ENCODE measurements around the gene XIAP. TPM values are rescaled to one million over a fixed set of nuclear protein-coding genes. Genes with fewer than 3 reads are reported as not detected.

The XIAP gene
- total RNA-seq, 5 donors from 2014 or later (not counting 1 experiment from before 2014, with no cell fraction given) = 40.4 to 59.6 (median 46.1) TPM

GRCh38 chrX:123905332-123905731 lies 45.5 kb downstream of the XIAP start:
- no peak overlapping the region for H3K27ac ChIP-seq (ENCODE audit: low read length)

GRCh38 chrX:123906557-123907316 lies 46.9 kb downstream of the XIAP start:
- CTCF ChIA-PET = no interaction called here
- H3K27me3 ChIP-seq (replicated peaks in 1 of 2; ENCODE audit: control insufficient read depth in 2 of 2, extremely low read depth in 1 of 2, insufficient read depth in 2 of 2, low read length in 1 of 2) = no peaks in the 10 kb centered on the region
- DNase-seq (no peak), ATAC-seq (replicated peaks in 1 of 4) (no peak)
- peaks cover 0 to 6% of the 10 kb centered on the region in 2 experiments for H3K4me1 ChIP-seq (ENCODE audit: control insufficient read depth in 1 of 2, extremely low read depth in 1 of 2, insufficient read depth in 2 of 2, low read length in 2 of 2)
- Mint-ChIP-seq H3K4me3 (no peak overlapping the region), H3K36me3 (peaks cover 23% of the 10 kb centered on the region), H3K27me3 (peaks cover 0 to 8% of the 10 kb centered on the region in 2 donors), H3K4me1 (peaks cover 8 to 20% (median 18%) of the 10 kb centered on the region in 3 donors), H3K9me3 (no peaks in the 10 kb centered on the region), H3K27ac (peak overlapping the region; percentile 23 to 68)
- H3K4me3 ChIP-seq (ENCODE audit: control insufficient read depth in 1 of 2, extremely low read depth in 1 of 2, low read length in 1 of 2) = no peak overlapping the region
- POLR2A ChIA-PET = interaction anchor here in 1 of 2 donors (0.6 kb wide), 1 partner anchor 37 kb away, joined by 7 read pairs; no protein-coding TSS in a partner anchor
- H3K27ac ChIP-seq (ENCODE audit: low read length) = no peak overlapping the region
- peaks cover 0 to 23% of the 10 kb centered on the region in 2 donors for H3K36me3 ChIP-seq (ENCODE audit: control insufficient read depth in 2 of 2, extremely low read depth in 1 of 2, insufficient read depth in 1 of 2, low read length in 1 of 2)
- 100% methylated on average over 1 of the region's 8 CpGs for WGBS (ENCODE audit: insufficient coverage)
- no peaks in the 10 kb centered on the region for H3K9me3 ChIP-seq

More at GRCh38 chrX:123905332-123905731, 45.5 kb downstream of the XIAP start:
- no CpG with 5 or more reads among the region's 2 CpGs for WGBS (ENCODE audit: insufficient coverage)
- Mint-ChIP-seq H3K4me3 (no peak overlapping the region), H3K36me3 (peaks cover 23% of the 10 kb centered on the region), H3K27ac (peak overlapping the region; percentile 28 to 66), H3K27me3 (peaks cover 0 to 8% of the 10 kb centered on the region in 2 donors), H3K4me1 (peaks cover 8 to 20% (median 18%) of the 10 kb centered on the region in 3 donors), H3K9me3 (no peaks in the 10 kb centered on the region)
- CTCF ChIA-PET = no interaction called here
- POLR2A ChIA-PET = no interaction called here
- peaks cover 0 to 32% of the 10 kb centered on the region in 2 donors for H3K36me3 ChIP-seq (ENCODE audit: control insufficient read depth in 2 of 2, extremely low read depth in 1 of 2, insufficient read depth in 1 of 2, low read length in 1 of 2)
- H3K27me3 ChIP-seq (replicated peaks in 1 of 2; ENCODE audit: control insufficient read depth in 2 of 2, extremely low read depth in 1 of 2, insufficient read depth in 2 of 2, low read length in 1 of 2) = no peaks in the 10 kb centered on the region
- DNase-seq (no peak), ATAC-seq (replicated peaks in 1 of 4) (no peak)
- H3K9me3 ChIP-seq = no peaks in the 10 kb centered on the region
- no peak overlapping the region for H3K4me3 ChIP-seq (ENCODE audit: control insufficient read depth in 1 of 2, extremely low read depth in 1 of 2, low read length in 1 of 2)
- H3K4me1 ChIP-seq (ENCODE audit: control insufficient read depth in 1 of 2, extremely low read depth in 1 of 2, insufficient read depth in 2 of 2, low read length in 2 of 2) = peaks cover 0 to 6% of the 10 kb centered on the region in 2 experiments

GRCh38 chrX:123909523-123909922 lies 49.7 kb downstream of the XIAP start:
- Histone ChIP-seq H3K27ac (ENCODE audit: low read length) (no peak overlapping the region), H3K36me3 (ENCODE audit: control insufficient read depth in 2 of 2, extremely low read depth in 1 of 2, insufficient read depth in 1 of 2, low read length in 1 of 2) (peaks cover 0 to 10% of the 10 kb centered on the region in 2 donors), H3K4me1 (ENCODE audit: control insufficient read depth in 1 of 2, extremely low read depth in 1 of 2, insufficient read depth in 2 of 2, low read length in 2 of 2) (peaks cover 0 to 6% of the 10 kb centered on the region in 2 experiments), H3K4me3 (ENCODE audit: control insufficient read depth in 1 of 2, extremely low read depth in 1 of 2, low read length in 1 of 2) (no peak overlapping the region), H3K9me3 (no peaks in the 10 kb centered on the region), H3K27me3 (replicated peaks in 1 of 2; ENCODE audit: control insufficient read depth in 2 of 2, extremely low read depth in 1 of 2, insufficient read depth in 2 of 2, low read length in 1 of 2) (no peaks in the 10 kb centered on the region)
- ChIA-PET POLR2A (no interaction called here), CTCF (no interaction called here)
- H3K9me3 Mint-ChIP-seq = no peaks in the 10 kb centered on the region
- no peak for ATAC-seq (replicated peaks in 1 of 4)
- H3K4me3 Mint-ChIP-seq = no peak overlapping the region
- no peak overlapping the region for H3K27ac Mint-ChIP-seq
- peaks cover 8 to 18% (median 16%) of the 10 kb centered on the region in 3 donors for H3K4me1 Mint-ChIP-seq
- H3K36me3 Mint-ChIP-seq = peaks cover 13% of the 10 kb centered on the region
- no CpG with 5 or more reads among the region's 4 CpGs for WGBS (ENCODE audit: insufficient coverage)
- peaks cover 0 to 5% of the 10 kb centered on the region in 2 donors for H3K27me3 Mint-ChIP-seq
- no peak for DNase-seq

GRCh38 chrX:123917069-123917468 lies 57.2 kb downstream of the XIAP start:
- no peaks in the 10 kb centered on the region for H3K27me3 ChIP-seq (replicated peaks in 1 of 2; ENCODE audit: control insufficient read depth in 2 of 2, extremely low read depth in 1 of 2, insufficient read depth in 2 of 2, low read length in 1 of 2)
- H3K36me3 ChIP-seq (ENCODE audit: control insufficient read depth in 2 of 2, extremely low read depth in 1 of 2, insufficient read depth in 1 of 2, low read length in 1 of 2) = no peaks in the 10 kb centered on the region
- ATAC-seq (replicated peaks in 1 of 4) (no peak), DNase-seq (no peak)
- no peak overlapping the region for H3K27ac Mint-ChIP-seq
- H3K27me3 Mint-ChIP-seq = no peaks in the 10 kb centered on the region
- H3K4me1 Mint-ChIP-seq = no peaks in the 10 kb centered on the region
- no peaks in the 10 kb centered on the region for H3K36me3 Mint-ChIP-seq
- no peak overlapping the region for H3K27ac ChIP-seq (ENCODE audit: low read length)
- CTCF ChIA-PET = no interaction called here
- no peaks in the 10 kb centered on the region for H3K9me3 ChIP-seq
- no peak overlapping the region for H3K4me3 ChIP-seq (ENCODE audit: control insufficient read depth in 1 of 2, extremely low read depth in 1 of 2, low read length in 1 of 2)
- no peak overlapping the region for H3K4me3 Mint-ChIP-seq
- no peaks in the 10 kb centered on the region for H3K4me1 ChIP-seq (ENCODE audit: control insufficient read depth in 1 of 2, extremely low read depth in 1 of 2, insufficient read depth in 2 of 2, low read length in 2 of 2)
- POLR2A ChIA-PET = no interaction called here
- H3K9me3 Mint-ChIP-seq = no peaks in the 10 kb centered on the region

- H3K4me3 ChIP-seq (ENCODE audit: control insufficient read depth in 1 of 2, extremely low read depth in 1 of 2, low read length in 1 of 2) = no peak overlapping the region
- Mint-ChIP-seq H3K27me3 (no peaks in the 10 kb centered on the region), H3K4me1 (no peaks in the 10 kb centered on the region), H3K4me3 (no peak overlapping the region), H3K9me3 (no peaks in the 10 kb centered on the region), H3K36me3 (no peaks in the 10 kb centered on the region), H3K27ac (no peak overlapping the region)
- H3K4me1 ChIP-seq (ENCODE audit: control insufficient read depth in 1 of 2, extremely low read depth in 1 of 2, insufficient read depth in 2 of 2, low read length in 2 of 2) = no peaks in the 10 kb centered on the region
- DNase-seq (no peak), ATAC-seq (replicated peaks in 1 of 4) (no peak)
- no peaks in the 10 kb centered on the region for H3K27me3 ChIP-seq (replicated peaks in 1 of 2; ENCODE audit: control insufficient read depth in 2 of 2, extremely low read depth in 1 of 2, insufficient read depth in 2 of 2, low read length in 1 of 2)
- H3K36me3 ChIP-seq (ENCODE audit: control insufficient read depth in 2 of 2, extremely low read depth in 1 of 2, insufficient read depth in 1 of 2, low read length in 1 of 2) = no peaks in the 10 kb centered on the region
- no peaks in the 10 kb centered on the region for H3K9me3 ChIP-seq
- ChIA-PET CTCF (interaction anchor here in 1 of 2 donors (0.7 kb wide), 1 partner anchor 48 kb away, joined by 3 read pairs; no protein-coding TSS in a partner anchor), POLR2A (no interaction called here)
- H3K27ac ChIP-seq (ENCODE audit: low read length) = no peak overlapping the region
- no CpG with 5 or more reads among the region's 4 CpGs for WGBS (ENCODE audit: insufficient coverage)
These were observed 58.4 kb downstream of the XIAP start for GRCh38 chrX:123918106-123918721.

- ChIA-PET POLR2A (interaction anchor here in 1 of 2 donors (0.6 kb wide), 1 partner anchor 97 kb away, joined by 3 read pairs; no protein-coding TSS in a partner anchor), CTCF (no interaction called here)
- Mint-ChIP-seq H3K27me3 (no peaks in the 10 kb centered on the region), H3K4me3 (no peak overlapping the region), H3K27ac (no peak overlapping the region), H3K4me1 (no peaks in the 10 kb centered on the region), H3K36me3 (no peaks in the 10 kb centered on the region), H3K9me3 (no peaks in the 10 kb centered on the region)
- Histone ChIP-seq H3K9me3 (no peaks in the 10 kb centered on the region), H3K4me3 (ENCODE audit: control insufficient read depth in 1 of 2, extremely low read depth in 1 of 2, low read length in 1 of 2) (no peak overlapping the region), H3K36me3 (ENCODE audit: control insufficient read depth in 2 of 2, extremely low read depth in 1 of 2, insufficient read depth in 1 of 2, low read length in 1 of 2) (no peaks in the 10 kb centered on the region), H3K27ac (ENCODE audit: low read length) (no peak overlapping the region), H3K4me1 (ENCODE audit: control insufficient read depth in 1 of 2, extremely low read depth in 1 of 2, insufficient read depth in 2 of 2, low read length in 2 of 2) (no peaks in the 10 kb centered on the region), H3K27me3 (replicated peaks in 1 of 2; ENCODE audit: control insufficient read depth in 2 of 2, extremely low read depth in 1 of 2, insufficient read depth in 2 of 2, low read length in 1 of 2) (no peaks in the 10 kb centered on the region)
- WGBS (ENCODE audit: insufficient coverage) = no CpG with 5 or more reads among the region's 1 CpG
- no peak for ATAC-seq (replicated peaks in 1 of 4)
- DNase-seq = no peak
These were observed 60.4 kb downstream of the XIAP start for GRCh38 chrX:123920105-123920785.

Data from T-cell (primary cell).